Measurements from ENCODE around the gene ILK. TPM values are rescaled to one million over a fixed set of nuclear protein-coding genes. Genes with fewer than 3 reads are reported as not detected.

Gene ILK
- polyA plus RNA-seq, 5 donors, result 144 to 159 (median 154) TPM

DNA sequence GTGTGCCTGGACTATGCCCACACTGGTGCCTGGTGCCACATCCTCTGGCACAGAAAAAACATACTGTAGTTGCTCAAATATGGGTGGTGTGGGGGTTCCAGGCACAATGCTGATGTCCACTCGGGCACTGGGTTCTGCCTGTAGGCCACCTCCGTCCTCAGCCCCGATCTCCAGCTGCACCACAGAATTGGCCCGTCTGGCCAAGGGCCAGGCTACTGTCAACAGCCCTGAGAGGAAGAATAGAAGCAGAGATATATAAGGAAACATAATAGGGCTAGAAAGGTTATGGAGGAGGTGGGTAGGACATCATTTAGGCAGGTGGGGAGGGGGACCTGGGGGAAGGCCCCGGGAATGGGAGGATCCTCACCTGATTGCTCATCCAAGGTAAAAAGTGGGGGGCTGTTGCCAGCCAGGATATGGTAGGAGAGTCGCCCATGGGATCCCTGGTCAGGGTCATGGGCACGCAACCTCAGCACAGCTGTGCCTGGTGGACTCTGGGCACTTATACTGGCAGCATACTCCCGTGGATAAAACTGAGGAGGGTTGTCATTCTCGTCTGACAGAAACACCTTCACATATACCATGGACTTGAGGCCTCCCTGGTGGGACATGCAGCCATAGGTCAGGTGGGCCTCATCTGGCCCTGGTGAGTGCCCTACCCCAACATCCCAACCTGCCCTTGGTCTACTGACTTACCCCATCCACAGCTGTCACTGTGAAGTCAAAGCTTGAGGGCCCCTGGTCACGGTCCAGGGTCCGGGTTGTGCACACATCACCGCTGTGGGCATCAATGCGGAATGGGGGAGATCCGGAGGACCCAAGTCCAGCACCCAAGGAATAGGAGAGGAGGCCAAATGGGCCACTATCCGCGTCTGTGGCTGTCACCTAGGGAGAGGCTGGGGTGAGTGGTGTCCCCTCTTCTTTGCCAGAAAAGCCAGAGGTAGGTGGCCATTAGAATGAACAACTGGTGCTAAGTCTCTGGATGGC, 30.1 kb downstream of the ILK start:
- DNase-seq, result no peak

DNA sequence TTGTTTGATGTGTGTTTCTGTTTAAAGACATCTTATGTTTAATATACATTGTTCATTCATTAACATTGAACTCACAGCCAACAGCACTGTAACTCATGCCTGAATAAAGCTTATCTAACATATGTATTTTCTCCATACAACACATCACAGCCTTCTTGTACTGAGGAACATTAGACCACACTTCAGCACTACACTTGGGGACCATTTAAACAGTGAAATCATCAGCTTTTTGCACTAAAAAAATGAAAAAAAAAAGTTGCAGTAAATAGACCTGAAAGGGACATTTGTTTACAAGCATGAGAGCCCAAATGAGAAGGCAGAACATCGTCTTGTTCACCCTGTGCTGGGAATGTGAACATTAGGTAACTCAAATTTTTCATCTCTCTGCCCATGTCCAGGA, 31.0 kb downstream of the ILK start:
- no peak for DNase-seq

- peak in 1 of 2 donors; percentile 62 for DNase-seq
Measured at GRCh38 chr11:6635082-6635932, 31.7 kb downstream of the ILK start.

- no peak for DNase-seq
Measured at GRCh38 chr11:6636480-6636879, 32.9 kb downstream of the ILK start.

DNA sequence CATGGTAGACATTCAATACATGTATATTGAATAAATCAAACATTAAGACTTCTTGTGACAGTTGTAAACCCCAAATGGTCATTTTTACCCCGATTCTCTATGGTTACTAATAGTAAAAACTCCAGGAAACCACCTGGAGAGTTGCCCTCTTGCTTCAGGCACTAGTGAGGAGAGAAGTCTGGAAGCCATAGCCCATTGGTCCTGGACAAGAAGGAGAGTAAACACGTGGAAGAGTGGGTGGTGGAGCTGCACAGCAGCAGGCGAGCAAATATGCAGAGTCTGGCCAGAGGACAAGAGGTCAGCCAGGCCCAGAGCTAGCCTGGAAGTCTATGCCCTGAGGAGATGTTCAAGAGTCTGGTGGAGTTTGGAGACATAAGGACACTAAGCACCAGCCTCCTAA, 34.3 kb downstream of the ILK start:
- DNase-seq, result no peak

GRCh38 chr11:6638429-6638828, 34.9 kb downstream of the ILK start:
- no peak for DNase-seq

- DNase-seq, result no peak
Measured at GRCh38 chr11:6640036-6640984, 36.7 kb downstream of the ILK start.

DNA sequence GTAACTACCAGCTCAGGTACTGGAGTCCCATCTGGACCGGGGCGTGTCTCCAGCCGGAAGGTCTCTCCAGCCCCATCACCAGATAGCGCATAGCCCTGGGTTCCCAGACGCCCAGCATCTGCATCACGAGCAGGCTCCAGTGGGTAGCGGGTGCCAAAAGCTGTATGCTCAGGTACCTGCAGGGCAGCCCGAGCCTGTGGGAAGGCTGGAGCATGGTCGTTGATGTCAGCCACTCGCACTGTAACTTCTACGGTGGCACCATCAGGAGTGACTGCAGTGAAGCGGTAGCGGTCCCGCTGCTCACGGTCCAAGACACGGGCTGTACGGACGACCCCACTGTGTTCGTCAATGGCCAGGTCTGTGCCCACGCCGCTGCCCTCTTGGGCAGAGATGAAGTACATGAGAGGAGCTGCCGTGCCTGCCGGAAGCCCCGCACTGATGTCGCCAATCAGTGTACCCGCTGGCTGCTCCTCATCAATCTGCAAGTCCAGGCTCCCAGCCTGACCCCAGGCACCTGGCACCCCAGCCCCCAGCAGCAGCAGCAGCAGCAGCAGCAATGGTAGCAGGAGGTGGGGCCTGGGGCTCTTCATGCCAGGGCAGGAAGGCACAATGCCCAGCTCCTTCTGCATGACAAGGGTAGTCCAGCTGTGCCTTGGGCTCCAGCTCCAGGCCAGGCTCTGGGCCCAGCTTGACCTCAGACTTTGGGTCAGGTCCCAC, 37.6 kb downstream of the ILK start:
- no peak for DNase-seq

- DNase-seq, result no peak
Measured at GRCh38 chr11:6642957-6643356, 39.4 kb downstream of the ILK start.

DNA sequence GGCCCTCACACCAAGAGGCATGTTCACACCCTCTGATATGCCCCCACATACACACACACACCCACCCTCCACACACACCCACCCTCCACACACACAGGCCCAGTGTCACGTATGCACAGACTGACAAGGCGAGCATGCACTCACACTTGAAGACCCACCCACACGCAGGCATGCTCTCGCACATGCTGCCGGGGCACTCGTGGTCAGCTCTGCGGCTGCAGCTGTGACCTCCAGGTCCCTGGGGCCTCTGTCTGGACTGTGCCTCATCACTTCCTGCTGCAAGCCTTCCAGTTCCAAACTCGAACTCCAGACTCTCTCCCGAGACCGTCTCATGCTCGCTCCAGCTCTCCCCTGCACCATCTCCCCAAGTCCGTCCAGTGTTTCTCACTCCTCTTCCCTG, 42.5 kb downstream of the ILK start:
- no peak for DNase-seq

GRCh38 chr11:6646576-6646917, 43.0 kb downstream of the ILK start:
- no peak for DNase-seq

DNA sequence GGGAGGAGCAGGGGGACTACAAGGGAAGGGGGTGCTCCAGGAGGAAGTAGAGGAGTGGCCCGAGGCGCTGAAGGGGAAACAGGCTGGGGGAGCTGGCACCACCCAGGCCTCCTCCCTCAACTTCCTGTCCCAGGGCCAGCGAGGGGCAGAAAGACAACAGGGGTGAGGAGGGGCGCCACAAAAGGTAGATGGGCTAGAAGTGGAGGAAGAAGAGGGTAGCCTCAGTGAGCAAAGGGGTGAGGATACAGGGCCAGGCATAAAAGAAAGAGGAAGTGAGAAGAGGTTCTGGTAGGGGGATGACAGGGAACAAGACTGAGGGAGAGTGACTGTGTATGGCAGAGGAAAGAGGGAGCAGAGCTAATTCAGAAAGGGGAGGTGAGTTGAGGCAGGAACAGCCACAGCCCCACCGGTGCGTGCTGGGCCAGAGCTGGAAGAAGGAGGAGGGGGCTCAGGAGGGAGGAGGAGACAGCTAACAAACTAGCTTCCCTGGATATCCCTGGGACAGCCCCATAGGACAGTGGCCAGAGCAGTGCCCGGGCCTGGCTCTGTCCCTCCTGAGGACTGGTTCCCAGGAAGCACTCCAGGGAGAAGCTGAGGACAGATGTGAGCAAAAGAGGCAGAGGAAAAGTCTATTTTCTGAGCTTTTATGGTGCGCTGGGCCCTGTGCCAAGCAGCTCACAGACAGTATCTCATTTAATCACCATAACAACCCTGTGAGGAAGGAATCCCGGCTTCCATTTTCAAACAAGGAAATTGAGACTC, 43.5 kb downstream of the ILK start:
- DNase-seq, result no peak

GRCh38 chr11:6647836-6648235, 44.3 kb downstream of the ILK start:
- DNase-seq, result no peak

DNA sequence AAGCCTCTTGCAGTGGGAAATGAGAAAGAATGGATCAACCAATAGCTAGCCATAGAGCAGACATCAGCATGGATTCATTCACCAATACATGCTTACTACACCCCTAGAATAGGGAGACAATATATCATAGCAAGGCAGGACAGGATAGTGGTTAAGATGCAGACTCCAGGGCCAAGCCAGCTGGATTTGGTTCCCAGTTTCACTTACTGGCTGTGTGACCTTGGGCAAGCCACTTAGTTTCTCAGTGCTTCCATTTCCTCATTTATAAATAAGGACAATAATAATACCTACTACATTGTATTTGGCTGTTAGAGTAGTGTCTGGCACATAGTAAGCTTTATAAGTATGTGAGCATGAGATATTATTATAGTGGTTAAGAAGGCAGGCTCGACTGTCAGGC, 44.9 kb downstream of the ILK start:
- no peak for DNase-seq

GRCh38 chr11:6650104-6650503, 46.5 kb downstream of the ILK start:
- DNase-seq, result no peak

DNA sequence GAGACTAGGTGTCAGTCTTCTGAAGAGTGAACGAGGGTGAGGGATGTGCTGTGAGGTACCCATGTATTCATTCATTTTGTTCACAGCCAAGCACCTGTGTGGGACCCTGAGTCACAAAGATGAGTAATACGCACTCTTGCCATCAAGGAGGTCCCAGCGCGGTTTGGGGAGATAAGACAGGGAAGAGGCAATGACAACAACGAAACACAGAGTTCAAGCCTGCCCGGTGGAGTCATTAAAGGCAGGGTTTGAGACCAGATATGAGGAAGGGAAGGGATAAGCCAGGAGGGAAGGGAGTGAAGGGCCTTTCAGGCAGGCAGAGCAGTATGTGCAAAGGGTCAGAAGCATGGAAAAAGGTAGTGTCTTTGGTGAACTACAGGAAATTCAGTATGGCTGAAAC, 47.4 kb downstream of the ILK start:
- DNase-seq, result no peak

DNA sequence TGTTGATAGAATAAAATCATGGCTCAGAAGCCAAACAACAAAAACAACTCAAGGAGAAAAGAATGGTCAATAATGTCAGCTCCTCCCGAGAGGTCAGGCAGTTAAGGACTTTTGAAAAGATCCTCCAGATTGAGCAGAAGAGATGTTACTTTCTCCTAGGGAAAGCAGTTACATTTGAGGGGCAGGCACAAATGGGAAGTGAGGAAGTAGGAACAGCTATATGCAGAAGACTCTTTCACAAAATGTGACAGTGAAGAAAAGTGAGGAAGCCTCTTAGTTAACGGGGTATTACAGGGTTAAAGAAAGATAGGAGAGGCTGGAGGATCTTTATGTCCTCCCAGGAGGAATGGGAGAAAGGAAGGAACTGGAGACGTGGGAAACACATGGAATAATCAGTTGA, 48.6 kb downstream of the ILK start:
- no peak for DNase-seq

DNA sequence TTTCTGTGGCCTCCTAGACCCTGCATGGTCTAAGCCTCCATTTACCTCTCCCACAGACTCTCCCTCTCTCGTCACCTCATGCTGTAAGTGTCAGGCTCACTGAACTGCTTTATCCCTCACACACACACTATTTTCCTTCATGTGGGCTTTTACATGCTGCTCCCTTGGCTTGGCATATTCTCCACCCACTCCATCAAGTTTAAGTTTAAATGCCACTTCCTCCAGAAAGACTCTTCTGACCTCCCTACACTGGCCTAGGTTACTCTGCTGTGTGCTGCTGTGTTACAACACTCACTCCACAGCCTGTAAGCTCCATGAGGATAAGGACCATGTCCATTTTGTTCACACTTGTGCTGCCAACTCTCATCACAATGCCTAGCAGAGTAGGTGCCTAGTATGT, 49.5 kb downstream of the ILK start:
- no peak for DNase-seq

DNA sequence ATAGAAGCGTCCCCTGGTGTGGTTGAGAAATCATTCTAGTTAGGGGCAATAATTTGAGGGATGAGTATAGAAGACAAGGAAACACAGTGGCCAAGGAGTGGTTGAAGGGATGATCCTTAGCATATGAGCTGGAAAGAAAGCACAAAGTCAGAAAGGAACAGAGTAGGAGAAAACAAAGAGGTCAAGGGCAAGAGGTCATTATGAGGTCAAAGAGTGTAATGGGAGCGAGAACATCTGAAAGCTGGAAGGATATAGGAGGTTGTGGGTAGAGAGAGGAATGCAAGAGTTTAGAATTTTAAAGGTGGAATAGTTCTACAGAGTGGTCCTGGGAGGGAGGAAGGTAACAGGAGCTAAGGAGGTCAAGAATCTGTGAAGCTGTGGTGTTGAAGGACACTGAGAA, 50.1 kb downstream of the ILK start:
- no peak for DNase-seq

DNA sequence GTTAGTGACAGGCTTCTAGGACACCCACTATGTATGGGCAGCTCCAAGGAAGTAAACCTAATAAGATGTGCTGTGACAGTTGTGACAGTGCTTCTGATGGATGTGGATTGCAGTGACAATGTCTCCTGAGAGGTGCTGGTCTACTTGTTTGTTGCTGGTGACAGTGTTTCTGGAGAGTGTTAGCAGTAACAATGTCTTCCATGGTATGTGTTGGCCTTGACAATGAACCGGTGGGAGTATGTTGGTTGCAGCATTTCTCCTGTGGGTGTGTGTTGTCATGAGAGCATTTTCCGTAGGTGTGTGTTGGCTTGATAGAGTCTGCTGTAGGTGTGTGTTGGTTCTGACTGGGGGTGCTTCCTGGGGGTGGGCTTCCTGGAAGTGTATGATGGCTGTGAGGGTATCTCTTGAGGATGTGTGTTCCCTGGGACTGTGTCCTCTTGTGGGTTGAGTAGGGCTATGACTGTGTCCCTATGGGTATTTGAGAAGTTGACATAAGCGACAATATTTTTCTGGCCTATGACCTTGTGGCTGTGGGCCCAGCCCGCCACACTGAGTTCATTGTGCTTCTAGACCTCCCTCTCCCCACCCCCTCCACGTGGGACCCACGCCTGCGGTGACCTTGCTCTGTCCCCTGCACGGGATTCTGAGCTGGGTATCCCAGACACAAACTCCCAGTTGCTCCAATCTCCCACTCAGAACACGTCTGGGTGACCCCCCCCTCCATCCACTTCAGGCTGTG, 50.9 kb downstream of the ILK start:
- DNase-seq, result no peak

Measured in right lung (tissue), 5 donors.